Measurements from ENCODE around the gene ANKRD30BL.
"Not testable (repeated sequence)": the region's sequence is repeated elsewhere in the genome, so short reads cannot be mapped to it uniquely, and the experiment has no call there.

Gene ANKRD30BL

GRCh38 chr2:132161161-132162124 lies at the start of gene ANKRD30BL:
Gene ANKRD30BL (minus strand): TSS chr2:132161952. CDS start chr2:132161705, 247 bp downstream.
- H3K4me3 ChIP-seq (ENCODE audit: low read depth, low read length), result not testable (repeated sequence)

GRCh38 chr2:132202866-132203265 lies 41.1 kb upstream of the ANKRD30BL start:
- not testable (repeated sequence) for H3K4me3 ChIP-seq (ENCODE audit: low read depth, low read length)

- not testable (repeated sequence) for H3K4me3 ChIP-seq (ENCODE audit: low read depth, low read length)
Measured at GRCh38 chr2:132192854-132193253, 31.1 kb upstream of the ANKRD30BL start.

- H3K4me3 ChIP-seq (ENCODE audit: low read depth, low read length), result not testable (repeated sequence)
Measured at GRCh38 chr2:132167100-132167499, 5.3 kb upstream of the ANKRD30BL start.

- H3K4me3 ChIP-seq (ENCODE audit: low read depth, low read length), result not testable (repeated sequence)
Measured at GRCh38 chr2:132162125-132162660, 441 bp upstream of the ANKRD30BL start.

GRCh38 chr2:132146774-132147173 lies 15.0 kb downstream of the ANKRD30BL start:
- not testable (repeated sequence) for H3K4me3 ChIP-seq (ENCODE audit: low read depth, low read length)
- peak; percentile 55 for TF ChIP-seq CTCF (IDR thresholded peaks at IDR 0.05; ENCODE audit: low read depth, low read length)
